Left ventricle myocardium inferior (tissue), 1 donor: Measurements from ENCODE around the gene HOXB9. TPM values are rescaled to one million over a fixed set of nuclear protein-coding genes. Genes with fewer than 3 reads are reported as not detected.

ENCODE experiments used
- DNase-seq: peaks from one replicate; pipeline ENCODE4 v3.0.0-alpha.2; 2020
- H3K27ac ChIP-seq: fragments of 200-600 bp; replicated peaks from 2 replicates; pipeline ENCODE4 v1.8.0; 2021
- H3K27me3 ChIP-seq: fragments of 200-600 bp; 2 replicates; pipeline ENCODE4 v1.8.0; 2021; ENCODE audit warnings: low read depth
- H3K36me3 ChIP-seq: fragments of 200-600 bp; 2 replicates; pipeline ENCODE4 v1.8.0; 2021
- H3K4me1 ChIP-seq: fragments of 200-600 bp; 2 replicates; pipeline ENCODE4 v1.8.0; 2021
- H3K4me3 ChIP-seq: fragments of 200-600 bp; 2 replicates; pipeline ENCODE4 v1.8.0; 2021; ENCODE audit warnings: mild to moderate bottlenecking, moderate library complexity
- H3K9me3 ChIP-seq: fragments of 200-600 bp; replicated peaks from 2 replicates; pipeline ENCODE4 v1.8.0; 2021
- intact Hi-C: fragments of 100-400 bp; cut with micrococcal nuclease; formaldehyde crosslinking; loops from one replicate; pipeline ENCODE4 v1.11.0; 2022
- total RNA-seq: library from RNA; stranded (reverse); fragmentation: NEBNext Ultra II Directional; extraction: Animal tissue kit (Norgen Biotek cat#: 25700); gene quantifications from one replicate; pipeline ENCODE4 v1.2.1, GENCODE V29; 2021
- TF ChIP-seq, protein P1 (sequence below): fragments of 200-600 bp; IDR thresholded peaks from 2 replicates; pipeline ENCODE4 v1.8.0; 2021; ENCODE audit warnings: antibody characterized with exemption, mild to moderate bottlenecking, borderline replicate concordance
- donor health status: DM: no; HTN: yes; CAD: no; lungs with severe emphysema.

The HOXB9 gene
- total RNA-seq, 1 donor from 2014 or later: not detected

DNA sequence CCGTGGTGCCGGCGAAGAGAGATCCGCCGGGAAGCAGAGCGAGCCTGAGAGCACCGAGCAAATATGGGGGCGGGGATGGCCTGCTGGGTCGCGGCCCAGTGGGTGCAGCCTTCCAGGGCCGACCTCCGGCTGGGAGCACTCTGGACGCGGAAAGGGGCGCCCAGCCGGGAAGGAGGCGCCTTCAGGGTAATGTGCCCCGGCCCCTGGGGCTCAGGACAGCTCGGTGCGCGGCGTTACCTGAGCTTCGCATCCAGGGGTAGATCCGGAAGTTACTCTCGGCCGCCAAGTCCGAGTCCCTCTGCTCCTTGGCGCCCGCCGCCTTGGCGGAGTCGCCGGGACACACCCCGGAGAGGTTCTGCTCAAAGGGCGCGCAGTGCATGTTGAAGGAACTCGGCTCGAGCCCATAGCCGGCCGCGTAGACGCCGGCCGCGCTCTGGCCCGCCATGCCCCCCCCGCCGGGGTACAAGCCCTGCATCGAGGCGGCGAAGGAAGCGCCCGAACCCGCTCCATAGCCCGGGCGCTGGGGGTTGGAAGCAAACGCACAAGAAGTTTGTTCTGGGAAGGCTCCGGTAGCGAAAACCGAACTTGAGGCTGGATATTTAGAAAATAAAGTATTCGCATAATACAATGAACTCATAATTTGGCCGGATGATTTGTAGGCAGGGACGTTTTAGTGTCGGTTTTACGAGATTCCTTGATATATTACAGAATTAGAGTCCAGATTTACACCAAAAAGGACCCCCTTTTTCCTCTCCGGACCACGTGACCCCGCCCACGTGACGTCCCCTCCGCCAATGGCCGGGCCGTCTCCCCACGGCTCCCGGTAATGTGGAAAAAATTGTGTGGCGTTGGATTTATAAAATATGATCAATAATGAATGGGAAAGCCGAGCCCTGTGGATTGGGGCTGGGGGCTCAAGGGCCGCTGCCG, 15.6 kb downstream of the HOXB9 start, which contains the start of gene HOXB7:
TSS of gene HOXB7 (minus strand) at position 736 of the 930 bp plus-strand sequence. CDS start at position 637, 99 bp downstream.
- Histone ChIP-seq H3K27me3 (peaks cover 100% of the 10 kb centered on the region), H3K36me3 (no peaks in the 10 kb centered on the region), H3K4me3 (peak within 1 kb of the TSS; percentile 63), H3K27ac (peak within 1 kb of the TSS; percentile 62), H3K4me1 (peaks cover 50% of the 10 kb centered on the region), H3K9me3 (no peaks in the 10 kb centered on the region)
- peak; percentile 52 for DNase-seq
- TF ChIP-seq, protein P1, sequence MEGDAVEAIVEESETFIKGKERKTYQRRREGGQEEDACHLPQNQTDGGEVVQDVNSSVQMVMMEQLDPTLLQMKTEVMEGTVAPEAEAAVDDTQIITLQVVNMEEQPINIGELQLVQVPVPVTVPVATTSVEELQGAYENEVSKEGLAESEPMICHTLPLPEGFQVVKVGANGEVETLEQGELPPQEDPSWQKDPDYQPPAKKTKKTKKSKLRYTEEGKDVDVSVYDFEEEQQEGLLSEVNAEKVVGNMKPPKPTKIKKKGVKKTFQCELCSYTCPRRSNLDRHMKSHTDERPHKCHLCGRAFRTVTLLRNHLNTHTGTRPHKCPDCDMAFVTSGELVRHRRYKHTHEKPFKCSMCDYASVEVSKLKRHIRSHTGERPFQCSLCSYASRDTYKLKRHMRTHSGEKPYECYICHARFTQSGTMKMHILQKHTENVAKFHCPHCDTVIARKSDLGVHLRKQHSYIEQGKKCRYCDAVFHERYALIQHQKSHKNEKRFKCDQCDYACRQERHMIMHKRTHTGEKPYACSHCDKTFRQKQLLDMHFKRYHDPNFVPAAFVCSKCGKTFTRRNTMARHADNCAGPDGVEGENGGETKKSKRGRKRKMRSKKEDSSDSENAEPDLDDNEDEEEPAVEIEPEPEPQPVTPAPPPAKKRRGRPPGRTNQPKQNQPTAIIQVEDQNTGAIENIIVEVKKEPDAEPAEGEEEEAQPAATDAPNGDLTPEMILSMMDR: no peak
- intact Hi-C loops: loop anchor here (10.0 kb wide), 1 partner anchor 276 kb away; no protein-coding TSS in a partner anchor

- Histone ChIP-seq H3K4me3 (peak overlapping the region; percentile 63), H3K4me1 (peaks cover 50% of the 10 kb centered on the region), H3K27me3 (peaks cover 100% of the 10 kb centered on the region), H3K36me3 (no peaks in the 10 kb centered on the region), H3K27ac (peak overlapping the region; percentile 62), H3K9me3 (no peaks in the 10 kb centered on the region)
- intact Hi-C loops: loop anchor here (10.0 kb wide), 1 partner anchor 275 kb away; no protein-coding TSS in a partner anchor
- TF ChIP-seq, protein P1: no peak
- no peak for DNase-seq
Observed at GRCh38 chr17:48609759-48610281, 16.3 kb downstream of the HOXB9 start.

DNA sequence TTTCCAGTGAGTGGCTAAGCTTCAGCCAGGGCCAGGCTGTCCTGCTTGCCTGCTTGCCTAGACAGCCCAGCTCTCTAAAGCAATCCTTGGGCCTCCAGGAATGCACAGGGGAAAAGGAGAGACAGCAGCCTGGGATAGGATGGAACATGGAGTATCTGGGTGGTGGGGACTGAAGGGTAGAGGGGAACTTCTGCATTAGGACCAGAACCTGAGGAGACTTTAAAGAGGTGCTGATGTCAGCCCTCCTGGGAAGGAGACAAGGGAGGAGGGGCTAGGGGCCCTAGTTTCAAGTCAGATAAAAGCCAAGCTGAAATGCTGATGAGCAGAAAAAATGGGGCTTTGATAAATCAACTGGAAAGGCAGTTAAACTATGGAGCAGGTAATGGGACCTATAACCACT, 17.1 kb downstream of the HOXB9 start:
- Histone ChIP-seq H3K4me3 (no peak overlapping the region), H3K4me1 (peaks cover 42% of the 10 kb centered on the region), H3K36me3 (no peaks in the 10 kb centered on the region), H3K27me3 (peaks cover 100% of the 10 kb centered on the region), H3K27ac (no peak overlapping the region), H3K9me3 (no peaks in the 10 kb centered on the region)
- TF ChIP-seq, protein P1: no peak
- intact Hi-C loops: no loop called here
- no peak for DNase-seq

GRCh38 chr17:48608494-48608834, 17.7 kb downstream of the HOXB9 start:
- no peak for DNase-seq
- intact Hi-C loops: no loop called here
- TF ChIP-seq, protein P1: no peak
- H3K4me1 ChIP-seq: peaks cover 37% of the 10 kb centered on the region
- peaks cover 100% of the 10 kb centered on the region for H3K27me3 ChIP-seq
- no peak overlapping the region for H3K27ac ChIP-seq
- H3K4me3 ChIP-seq: no peak overlapping the region
- no peaks in the 10 kb centered on the region for H3K9me3 ChIP-seq
- H3K36me3 ChIP-seq: no peaks in the 10 kb centered on the region

- no peak overlapping the region for H3K27ac ChIP-seq
- peaks cover 100% of the 10 kb centered on the region for H3K27me3 ChIP-seq
- no peaks in the 10 kb centered on the region for H3K9me3 ChIP-seq
- no peak overlapping the region for H3K4me3 ChIP-seq
- intact Hi-C loops: no loop called here
- peaks cover 27% of the 10 kb centered on the region for H3K4me1 ChIP-seq
- TF ChIP-seq, protein P1: no peak
- no peaks in the 10 kb centered on the region for H3K36me3 ChIP-seq
- DNase-seq: no peak
Observed at GRCh38 chr17:48606892-48607614, 19.1 kb downstream of the HOXB9 start.
